ENCODE data around the gene PCSK4. TPM values are rescaled to one million over a fixed set of nuclear protein-coding genes. Genes with fewer than 3 reads are reported as not detected.

The PCSK4 gene
- total and polyA plus RNA-seq, 9 of the 15 experiments (the other 6 are each of a cell fraction or from before 2014, with no cell fraction given): 0.01 to 9.1 (median 2.1) TPM; not detected in 1

DNA sequence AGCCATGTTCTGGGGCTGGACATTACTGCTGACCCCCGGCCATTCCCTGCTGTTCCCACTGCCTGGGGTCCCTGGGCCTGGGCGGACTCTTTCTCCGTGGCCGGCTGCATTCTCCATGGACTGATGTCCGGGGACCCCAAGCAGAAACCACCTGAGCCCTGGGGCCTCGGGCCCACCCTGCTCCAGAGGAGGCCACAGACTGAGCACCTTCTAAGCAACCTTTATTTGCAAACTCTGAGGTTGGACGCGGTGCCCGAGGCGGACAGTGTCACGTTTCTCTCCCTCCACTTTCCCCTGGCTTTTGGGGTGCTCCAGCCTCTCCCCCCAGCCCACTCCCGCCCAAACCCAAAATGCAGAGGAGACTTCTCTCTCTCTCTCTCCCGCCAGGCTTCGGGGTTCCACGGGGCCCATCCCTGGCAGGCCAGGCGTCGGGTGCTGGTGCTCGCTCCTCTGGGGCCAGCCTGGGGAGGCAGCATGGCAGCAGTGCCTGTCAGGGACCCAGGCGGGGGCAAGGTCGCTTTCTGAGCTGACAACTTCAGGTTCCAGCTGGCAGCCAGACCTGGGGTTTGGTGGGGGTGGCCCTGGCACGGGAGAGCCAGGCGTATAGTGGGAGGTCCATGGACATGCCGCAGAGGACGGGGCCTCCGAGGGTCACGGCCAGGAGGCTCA, 8.8 kb downstream of the PCSK4 start:
- CTCF ChIA-PET (ENCODE audit: low intra/inter-chr PET ratio): no interaction called here
- ATAC-seq: no peak
- intact Hi-C loops (cut with micrococcal nuclease): no loop called here
- in situ Hi-C loops (cut with MboI): no loop called here
- DNase-seq (ENCODE audit: extremely low read depth in 1 of 4, low spot score in 3 of 4): no peak
- no peak overlapping the region for H3K27ac ChIP-seq (ENCODE audit: extremely low read depth, low read depth, low read length)
- H3K9me3 ChIP-seq (replicated peaks; ENCODE audit: control insufficient read depth, insufficient read depth, low read depth, low read length): no peaks in the 10 kb centered on the region; the same call in 1 of the 2 replicates
- H2AFZ ChIP-seq (ENCODE audit: low read depth, low read length): no peak overlapping the region
- H3K9ac ChIP-seq (ENCODE audit: insufficient read depth in 1 of 2, low read depth in 2 of 2, low read length in 2 of 2): peak overlapping the region in 1 of 2 experiments; percentile 77; a peak in 2 of 4 replicates
- H3K27me3 ChIP-seq (ENCODE audit: control insufficient read depth in 2 of 2, insufficient read depth in 2 of 2, low read length in 2 of 2): no peaks in the 10 kb centered on the region
- POLR2A ChIA-PET: interaction anchor here (1.0 kb wide), 1 partner anchor 9 kb away, joined by 4 read pairs; the partner anchor contains the start of gene REEP6
- WGBS (ENCODE audit: insufficient coverage, low coverage, missing lambda C conversion rate): 86% methylated on average over 11 of the region's 26 CpGs
- no TSS peak for BruUV-seq (replicated peaks)
- H3K4me2 ChIP-seq (ENCODE audit: insufficient read depth, low read length): no peak overlapping the region
- peaks cover 5 to 56% of the 10 kb centered on the region in 2 experiments; a peak in 4 of 5 replicates for H3K4me1 ChIP-seq (replicated peaks in 1 of 2; ENCODE audit: control insufficient read depth in 2 of 2, insufficient read depth in 2 of 2, low read length in 2 of 2)
- H4K20me1 ChIP-seq (replicated peaks; ENCODE audit: control insufficient read depth, insufficient read depth, low read length): no peaks in the 10 kb centered on the region
- FAIRE-seq: no peak
- H3K4me3 ChIP-seq: no peak overlapping the region
- no peak for TF ChIP-seq TAF15 (IDR thresholded peaks at IDR 0.05; ENCODE audit: low read depth, low read length)
- peak; percentile 38 for TF ChIP-seq POLR2G (IDR thresholded peaks at IDR 0.05; ENCODE audit: low read depth, low read length)
- TF ChIP-seq TBP (optimal IDR thresholded peaks at IDR 0.05; ENCODE audit: low read depth, low read length): no peak
- TF ChIP-seq RBFOX2 (IDR thresholded peaks at IDR 0.05; ENCODE audit: low read depth, low read length): peak; percentile 39
- TF ChIP-seq, protein P1, sequence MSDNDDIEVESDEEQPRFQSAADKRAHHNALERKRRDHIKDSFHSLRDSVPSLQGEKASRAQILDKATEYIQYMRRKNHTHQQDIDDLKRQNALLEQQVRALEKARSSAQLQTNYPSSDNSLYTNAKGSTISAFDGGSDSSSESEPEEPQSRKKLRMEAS (CRISPR knock-in tag; IDR thresholded peaks at IDR 0.05): no peak
- no peak for TF ChIP-seq SREBF2 (CRISPR knock-in tag; IDR thresholded peaks at IDR 0.05)
- peaks cover 10% of the 10 kb centered on the region; the same call in 2 of the 3 replicates for H3K36me3 ChIP-seq (ENCODE audit: control insufficient read depth, insufficient read depth, low read length)
- peaks cover 26% of the 10 kb centered on the region for H3K79me2 ChIP-seq (ENCODE audit: control insufficient read depth, insufficient read depth, low read length)
- no peaks in the 10 kb centered on the region for H3K9me1 ChIP-seq (ENCODE audit: control insufficient read depth, insufficient read depth, low read length)
